ENCODE measurements around the gene PRRG3. TPM values are rescaled to one million over a fixed set of nuclear protein-coding genes. Genes with fewer than 3 reads are reported as not detected.

The PRRG3 gene
- total RNA-seq, 1 experiment from 2014 or later, result not detected

- POLR2A ChIA-PET, result no interaction called here
- Mint-ChIP-seq H3K4me3 (ENCODE audit: unreplicated experiment) (no peak overlapping the region), H3K27ac (ENCODE audit: low read depth, unreplicated experiment) (no peak overlapping the region), H3K36me3 (ENCODE audit: insufficient read depth, unreplicated experiment) (no peaks in the 10 kb centered on the region), H3K4me1 (ENCODE audit: insufficient read depth, unreplicated experiment) (no peaks in the 10 kb centered on the region), H3K9me3 (ENCODE audit: unreplicated experiment) (no peaks in the 10 kb centered on the region), H3K27me3 (ENCODE audit: insufficient read depth, unreplicated experiment) (no peaks in the 10 kb centered on the region)
- no peak for DNase-seq (ENCODE audit: unreplicated experiment)
- no TSS peak for BruUV-seq (replicated peaks)
- intact Hi-C loops (cut with micrococcal nuclease), result no loop called here
- CTCF ChIA-PET, result interaction anchor here (0.6 kb wide), 1 partner anchor 1273 kb away, joined by 3 read pairs; no protein-coding TSS in a partner anchor
- no peak for TF ChIP-seq CTCF (IDR thresholded peaks at IDR 0.05; ENCODE audit: unreplicated experiment)
Observed at GRCh38 chrX:151738751-151739150, 43.5 kb downstream of the PRRG3 start.

DNA sequence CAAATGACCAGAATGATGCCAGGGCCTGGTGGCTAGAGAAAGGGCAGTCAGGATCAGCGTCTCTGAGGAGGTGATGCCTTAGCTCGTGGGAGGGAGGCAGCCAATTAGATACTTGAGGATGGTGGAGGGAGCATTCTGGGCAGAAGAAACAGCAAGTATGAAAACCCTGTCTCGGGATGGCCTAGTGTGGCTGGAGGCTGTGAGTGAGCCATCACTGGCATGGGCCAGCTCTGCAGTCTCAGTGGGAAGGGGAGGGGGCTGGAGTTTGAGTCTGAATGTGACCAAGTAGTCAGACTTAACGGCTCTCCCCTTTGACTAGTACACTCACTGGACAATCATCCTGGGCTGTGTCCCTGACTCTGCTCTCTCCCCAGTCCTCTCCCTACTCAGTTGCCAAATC is 46.3 kb downstream of the PRRG3 start:
- H3K4me3 Mint-ChIP-seq (ENCODE audit: unreplicated experiment), result no peak overlapping the region
- H3K4me1 Mint-ChIP-seq (ENCODE audit: insufficient read depth, unreplicated experiment), result no peaks in the 10 kb centered on the region
- H3K27me3 Mint-ChIP-seq (ENCODE audit: insufficient read depth, unreplicated experiment), result no peaks in the 10 kb centered on the region
- CTCF ChIA-PET, result interaction anchor here (1.1 kb wide), 1 partner anchor 894 kb away, joined by 3 read pairs; no protein-coding TSS in a partner anchor
- no peaks in the 10 kb centered on the region for H3K36me3 Mint-ChIP-seq (ENCODE audit: insufficient read depth, unreplicated experiment)
- H3K9me3 Mint-ChIP-seq (ENCODE audit: unreplicated experiment), result no peaks in the 10 kb centered on the region
- BruUV-seq (replicated peaks), result no TSS peak
- POLR2A ChIA-PET, result no interaction called here
- no peak for DNase-seq (ENCODE audit: unreplicated experiment)
- intact Hi-C loops (cut with micrococcal nuclease), result no loop called here
- no peak for TF ChIP-seq CTCF (IDR thresholded peaks at IDR 0.05; ENCODE audit: unreplicated experiment)
- no peak overlapping the region for H3K27ac Mint-ChIP-seq (ENCODE audit: low read depth, unreplicated experiment)

- no TSS peak for BruUV-seq (replicated peaks)
- no peak overlapping the region for H3K27ac Mint-ChIP-seq (ENCODE audit: low read depth, unreplicated experiment)
- no peaks in the 10 kb centered on the region for H3K4me1 Mint-ChIP-seq (ENCODE audit: insufficient read depth, unreplicated experiment)
- TF ChIP-seq CTCF (IDR thresholded peaks at IDR 0.05; ENCODE audit: unreplicated experiment), result no peak
- intact Hi-C loops (cut with micrococcal nuclease), result no loop called here
- H3K27me3 Mint-ChIP-seq (ENCODE audit: insufficient read depth, unreplicated experiment), result no peaks in the 10 kb centered on the region
- no peaks in the 10 kb centered on the region for H3K9me3 Mint-ChIP-seq (ENCODE audit: unreplicated experiment)
- POLR2A ChIA-PET, result no interaction called here
- no peaks in the 10 kb centered on the region for H3K36me3 Mint-ChIP-seq (ENCODE audit: insufficient read depth, unreplicated experiment)
- CTCF ChIA-PET, result interaction anchor here (0.6 to 1.1 kb wide), 3 partner anchors 57 to 893 kb away, joined by 3 to 4 read pairs (median 3); no protein-coding TSS in a partner anchor
- H3K4me3 Mint-ChIP-seq (ENCODE audit: unreplicated experiment), result no peak overlapping the region
- no peak for DNase-seq (ENCODE audit: unreplicated experiment)
Observed at GRCh38 chrX:151742311-151742710, 47.1 kb downstream of the PRRG3 start.

DNA sequence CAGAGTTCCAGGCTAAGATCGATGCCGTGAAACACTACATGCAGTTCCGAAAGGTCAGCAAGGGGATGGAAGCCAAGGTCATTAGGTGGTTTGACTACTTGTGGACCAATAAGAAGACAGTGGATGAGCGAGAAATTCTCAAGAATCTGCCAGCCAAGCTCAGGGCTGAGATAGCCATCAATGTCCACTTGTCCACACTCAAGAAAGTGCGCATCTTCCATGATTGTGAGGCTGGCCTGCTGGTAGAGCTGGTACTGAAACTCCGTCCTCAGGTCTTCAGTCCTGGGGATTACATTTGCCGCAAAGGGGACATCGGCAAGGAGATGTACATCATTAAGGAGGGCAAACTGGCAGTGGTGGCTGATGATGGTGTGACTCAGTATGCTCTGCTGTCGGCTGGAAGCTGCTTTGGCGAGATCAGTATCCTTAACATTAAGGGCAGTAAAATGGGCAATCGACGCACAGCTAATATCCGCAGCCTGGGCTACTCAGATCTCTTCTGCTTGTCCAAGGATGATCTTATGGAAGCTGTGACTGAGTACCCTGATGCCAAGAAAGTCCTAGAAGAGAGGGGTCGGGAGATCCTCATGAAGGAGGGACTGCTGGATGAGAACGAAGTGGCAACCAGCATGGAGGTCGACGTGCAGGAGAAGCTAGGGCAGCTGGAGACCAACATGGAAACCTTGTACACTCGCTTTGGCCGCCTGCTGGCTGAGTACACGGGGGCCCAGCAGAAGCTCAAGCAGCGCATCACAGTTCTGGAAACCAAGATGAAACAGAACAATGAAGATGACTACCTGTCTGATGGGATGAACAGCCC is 48.6 kb downstream of the PRRG3 start:
- no peak for DNase-seq (ENCODE audit: unreplicated experiment)
- H3K9me3 Mint-ChIP-seq (ENCODE audit: unreplicated experiment), result no peaks in the 10 kb centered on the region
- no peaks in the 10 kb centered on the region for H3K27me3 Mint-ChIP-seq (ENCODE audit: insufficient read depth, unreplicated experiment)
- POLR2A ChIA-PET, result no interaction called here
- BruUV-seq (replicated peaks), result no TSS peak
- intact Hi-C loops (cut with micrococcal nuclease), result no loop called here
- CTCF ChIA-PET, result interaction anchor here (0.6 to 1.2 kb wide), 4 partner anchors 23 to 889 kb away, joined by 3 to 11 read pairs (median 3); no protein-coding TSS in a partner anchor
- no peak overlapping the region for H3K4me3 Mint-ChIP-seq (ENCODE audit: unreplicated experiment)
- H3K27ac Mint-ChIP-seq (ENCODE audit: low read depth, unreplicated experiment), result no peak overlapping the region
- H3K36me3 Mint-ChIP-seq (ENCODE audit: insufficient read depth, unreplicated experiment), result no peaks in the 10 kb centered on the region
- H3K4me1 Mint-ChIP-seq (ENCODE audit: insufficient read depth, unreplicated experiment), result no peaks in the 10 kb centered on the region
- TF ChIP-seq CTCF (IDR thresholded peaks at IDR 0.05; ENCODE audit: unreplicated experiment), result no peak
